HG03439 (cell line): ENCODE data around the gene SLC8A1.

ENCODE experiments used
- ATAC-seq: cut with Tn5 transposase; IDR thresholded peaks from one replicate; pipeline ENCODE4 v1.9.1; 2021; ENCODE audit warnings: mild to moderate bottlenecking, moderate library complexity; ENCODE audit not compliant: unreplicated experiment

SLC8A1 gene

GRCh38 chr2:40208463-40208862 is 243.4 kb downstream of the SLC8A1 start:
- ATAC-seq, result no peak

DNA sequence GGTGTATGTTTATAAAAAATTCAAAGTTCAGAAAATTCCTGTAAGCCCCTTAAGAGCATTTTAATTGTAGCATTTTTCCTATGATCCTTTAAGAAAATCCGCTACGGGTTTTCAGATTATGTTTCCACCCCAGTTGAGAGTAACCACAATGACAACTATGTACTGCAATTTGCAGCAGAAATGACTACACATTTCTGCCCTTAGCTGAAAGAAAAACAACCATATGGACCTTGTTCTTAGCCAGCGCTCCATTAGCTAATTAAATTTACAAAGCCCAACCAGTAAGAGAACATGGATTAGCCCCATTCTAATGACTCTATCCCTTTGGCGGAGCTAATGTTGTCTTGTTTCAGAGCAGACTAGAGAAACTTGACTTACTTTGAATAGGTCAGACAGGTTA is 247.6 kb downstream of the SLC8A1 start:
- no peak for ATAC-seq

GRCh38 chr2:40202798-40203400 is 249.0 kb downstream of the SLC8A1 start:
- no peak for ATAC-seq

GRCh38 chr2:40201425-40201824 is 250.5 kb downstream of the SLC8A1 start:
- ATAC-seq, result no peak

- ATAC-seq, result no peak
Measured at GRCh38 chr2:40200366-40200915, 251.4 kb downstream of the SLC8A1 start.

GRCh38 chr2:40199771-40200170 is 252.1 kb downstream of the SLC8A1 start:
- no peak for ATAC-seq

GRCh38 chr2:40197121-40197520 is 254.8 kb downstream of the SLC8A1 start:
- no peak for ATAC-seq

- ATAC-seq, result no peak
Measured at GRCh38 chr2:40193670-40194026, 258.2 kb downstream of the SLC8A1 start.

GRCh38 chr2:40192864-40193669 is 258.8 kb downstream of the SLC8A1 start:
- no peak for ATAC-seq

GRCh38 chr2:40190457-40190856 is 261.4 kb downstream of the SLC8A1 start:
- no peak for ATAC-seq

- ATAC-seq, result no peak
Measured at GRCh38 chr2:40189881-40190280, 262.0 kb downstream of the SLC8A1 start.

- ATAC-seq, result no peak
Measured at GRCh38 chr2:40187054-40187453, 264.8 kb downstream of the SLC8A1 start.

DNA sequence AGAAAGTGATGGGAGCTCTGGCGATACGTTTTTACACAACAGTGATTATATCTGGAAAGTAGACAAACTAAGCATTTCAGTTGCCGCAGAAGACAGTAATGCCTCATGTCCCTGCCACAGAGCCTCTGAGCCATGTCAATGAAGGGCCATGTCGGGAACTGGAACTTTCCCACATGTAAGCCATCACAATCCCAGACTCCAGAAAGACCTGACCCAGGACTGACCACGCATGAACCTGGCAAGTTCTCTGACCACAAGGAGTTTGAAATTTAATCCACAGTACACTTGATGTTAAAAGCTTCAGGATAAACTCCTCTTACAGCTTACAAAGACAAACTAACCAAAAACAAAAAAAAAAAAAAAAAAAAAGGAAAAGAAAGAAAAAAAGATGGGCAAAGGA is 267.3 kb downstream of the SLC8A1 start:
- ATAC-seq, result no peak

DNA sequence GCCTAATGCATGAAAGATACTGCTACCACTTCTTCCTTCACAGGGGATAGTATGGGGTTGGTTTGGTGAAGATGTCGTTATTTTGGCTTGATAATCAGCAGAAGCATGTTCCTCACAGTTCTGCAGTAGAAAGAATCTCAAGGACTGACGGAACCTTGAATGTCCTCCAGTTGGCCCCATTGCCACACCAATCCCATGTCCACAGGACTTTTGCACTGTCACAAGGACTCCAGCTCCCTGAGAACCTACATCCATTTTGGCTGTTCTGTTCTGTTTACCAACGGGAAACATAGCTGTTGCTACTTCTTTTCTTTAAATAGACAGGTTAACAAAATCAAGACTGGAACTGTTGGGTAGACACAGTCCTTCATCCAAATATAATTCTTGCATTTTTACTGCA is 270.0 kb downstream of the SLC8A1 start:
- ATAC-seq, result no peak

DNA sequence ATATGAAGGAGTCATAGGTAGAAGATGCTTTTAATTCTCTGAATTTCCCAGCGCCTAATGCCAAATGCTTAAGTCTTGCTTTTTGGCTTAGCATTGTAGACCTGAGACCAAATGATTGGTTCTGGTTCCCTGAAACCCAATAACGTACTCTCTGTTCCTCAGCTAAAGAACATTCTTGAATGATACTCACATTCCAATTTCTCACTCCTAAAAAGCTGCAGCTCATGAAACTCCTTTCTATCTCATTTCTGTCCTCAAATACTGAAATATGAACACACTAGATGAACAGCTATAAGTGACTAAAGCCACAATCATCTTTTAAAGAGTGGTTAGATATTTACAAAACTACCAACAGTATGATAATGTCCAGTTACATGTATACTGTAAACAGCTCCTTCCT is 272.1 kb downstream of the SLC8A1 start:
- no peak for ATAC-seq

- ATAC-seq, result peak; percentile 65
Measured at GRCh38 chr2:40178971-40179370, 272.9 kb downstream of the SLC8A1 start.

DNA sequence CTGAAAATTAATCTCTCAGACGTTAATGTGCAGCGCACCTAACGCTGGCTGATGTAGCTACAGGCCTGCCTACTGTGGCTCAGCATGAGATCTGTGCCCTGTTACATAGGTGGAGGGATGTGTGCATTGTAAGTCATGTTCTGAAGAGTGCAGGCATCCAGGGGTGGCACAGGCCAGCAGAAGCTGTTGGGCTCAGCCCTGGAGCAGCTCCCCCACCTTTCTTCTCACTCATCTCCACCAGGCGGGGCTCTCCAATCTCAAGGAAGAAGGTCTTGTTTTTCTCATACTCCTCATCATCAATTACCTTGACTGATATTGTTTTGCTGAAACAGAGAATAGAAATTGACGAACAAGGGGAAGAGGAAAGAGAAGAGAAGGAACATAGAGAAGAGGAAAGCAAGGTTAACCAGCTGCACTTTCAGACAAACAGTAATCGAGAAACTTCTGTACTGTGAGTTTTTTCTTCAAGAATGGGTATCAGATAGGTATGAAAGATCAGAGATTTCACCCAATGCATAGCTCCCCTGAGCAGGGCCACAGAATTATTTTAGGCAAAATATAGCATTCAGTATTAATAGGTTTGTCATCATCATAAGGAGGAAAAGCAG is 273.6 kb downstream of the SLC8A1 start:
- ATAC-seq, result no peak

GRCh38 chr2:40177366-40177765 is 274.5 kb downstream of the SLC8A1 start:
- no peak for ATAC-seq

DNA sequence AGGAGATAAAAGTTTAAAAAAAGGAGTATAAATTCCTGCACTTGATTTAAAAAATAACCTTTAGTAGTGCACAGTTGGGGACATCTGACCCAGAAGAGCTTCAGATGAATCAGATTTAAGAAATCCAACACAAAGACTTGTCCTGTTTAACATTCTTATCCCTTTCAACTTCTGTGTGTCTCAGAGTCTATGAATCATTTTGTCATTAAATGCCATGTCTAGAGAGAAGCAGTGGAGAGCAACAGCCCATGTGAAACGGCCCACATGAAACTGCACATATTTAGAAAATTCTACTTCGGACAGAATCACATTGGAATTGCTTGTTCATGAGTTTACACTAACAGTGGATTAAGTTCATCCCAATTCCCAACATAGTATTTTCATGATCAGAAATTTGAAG is 278.6 kb downstream of the SLC8A1 start:
- no peak for ATAC-seq

DNA sequence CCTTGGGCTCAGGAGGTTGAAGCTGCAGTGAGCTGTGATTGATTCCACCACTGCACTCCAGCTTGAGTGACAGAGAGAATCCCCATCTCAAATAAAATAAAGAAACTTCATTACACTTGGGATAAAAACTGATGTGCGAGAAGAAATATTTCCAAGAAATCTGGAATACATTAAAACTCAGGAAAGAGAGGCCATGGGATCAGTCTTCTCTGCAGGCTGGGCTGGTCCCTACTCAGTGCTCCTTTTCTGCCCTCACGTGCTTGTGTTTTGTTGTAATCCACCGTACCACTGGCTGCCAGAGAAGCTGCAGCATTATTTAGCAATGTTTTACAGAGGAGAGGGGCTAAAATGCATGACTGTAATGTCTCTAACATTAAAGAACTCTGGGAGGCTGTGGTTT is 282.0 kb downstream of the SLC8A1 start:
- no peak for ATAC-seq

GRCh38 chr2:40169430-40169829 is 282.5 kb downstream of the SLC8A1 start:
- no peak for ATAC-seq

- ATAC-seq, result no peak
Measured at GRCh38 chr2:40168546-40168945, 283.3 kb downstream of the SLC8A1 start.
